ENCODE results near the gene PPM1B. TPM values are rescaled to one million over a fixed set of nuclear protein-coding genes. Genes with fewer than 3 reads are reported as not detected.

The PPM1B gene
- total RNA-seq, 1 donor from 2014 or later: 32.2 TPM

GRCh38 chr2:44184106-44184505 is 15.4 kb downstream of the PPM1B start:
- no peak for DNase-seq (ENCODE audit: extremely low spot score in 2 of 2)
- Histone ChIP-seq H3K9me3 (no peaks in the 10 kb centered on the region), H3K27ac (no peak overlapping the region), H3K4me3 (no peak overlapping the region), H3K4me1 (peaks cover 70% of the 10 kb centered on the region), H3K36me3 (no peaks in the 10 kb centered on the region), H3K27me3 (no peaks in the 10 kb centered on the region)
- TF ChIP-seq POLR2A (IDR thresholded peaks at IDR 0.05) (no peak), POLR2AphosphoS5 (IDR thresholded peaks at IDR 0.05; ENCODE audit: insufficient read depth in 1 of 2, low read depth in 1 of 2) (no peak), CTCF (IDR thresholded peaks at IDR 0.05) (no peak)
- intact Hi-C loops (cut with DNase I): no loop called here

GRCh38 chr2:44186810-44187209 is 18.1 kb downstream of the PPM1B start:
- H3K4me1 ChIP-seq: peaks cover 58% of the 10 kb centered on the region
- TF ChIP-seq CTCF (IDR thresholded peaks at IDR 0.05) (no peak), POLR2A (IDR thresholded peaks at IDR 0.05) (no peak), POLR2AphosphoS5 (IDR thresholded peaks at IDR 0.05; ENCODE audit: insufficient read depth in 1 of 2, low read depth in 1 of 2) (no peak)
- no peak for DNase-seq (ENCODE audit: extremely low spot score in 2 of 2)
- H3K27me3 ChIP-seq: no peaks in the 10 kb centered on the region
- no peaks in the 10 kb centered on the region for H3K9me3 ChIP-seq
- H3K36me3 ChIP-seq: no peaks in the 10 kb centered on the region
- intact Hi-C loops (cut with DNase I): no loop called here
- no peak overlapping the region for H3K27ac ChIP-seq
- H3K4me3 ChIP-seq: no peak overlapping the region

- TF ChIP-seq POLR2A (IDR thresholded peaks at IDR 0.05) (no peak), CTCF (IDR thresholded peaks at IDR 0.05) (no peak), POLR2AphosphoS5 (IDR thresholded peaks at IDR 0.05; ENCODE audit: insufficient read depth in 1 of 2, low read depth in 1 of 2) (no peak)
- Histone ChIP-seq H3K27ac (no peak overlapping the region), H3K4me1 (peaks cover 62% of the 10 kb centered on the region), H3K36me3 (no peaks in the 10 kb centered on the region), H3K4me3 (no peak overlapping the region), H3K27me3 (no peaks in the 10 kb centered on the region), H3K9me3 (no peaks in the 10 kb centered on the region)
- intact Hi-C loops (cut with DNase I): no loop called here
- DNase-seq (ENCODE audit: extremely low spot score in 2 of 2): no peak
Observed at GRCh38 chr2:44187251-44187650, 18.6 kb downstream of the PPM1B start.

- DNase-seq (ENCODE audit: extremely low spot score in 2 of 2): no peak
- Histone ChIP-seq H3K4me3 (no peak overlapping the region), H3K36me3 (no peaks in the 10 kb centered on the region), H3K27ac (no peak overlapping the region), H3K9me3 (no peaks in the 10 kb centered on the region), H3K27me3 (no peaks in the 10 kb centered on the region), H3K4me1 (peaks cover 58% of the 10 kb centered on the region)
- no peak for TF ChIP-seq POLR2A (IDR thresholded peaks at IDR 0.05)
- no peak for TF ChIP-seq POLR2AphosphoS5 (IDR thresholded peaks at IDR 0.05; ENCODE audit: insufficient read depth in 1 of 2, low read depth in 1 of 2)
- TF ChIP-seq CTCF (IDR thresholded peaks at IDR 0.05): no peak
- intact Hi-C loops (cut with DNase I): no loop called here
Observed at GRCh38 chr2:44188696-44189095, 20.0 kb downstream of the PPM1B start.

- H3K9me3 ChIP-seq: no peaks in the 10 kb centered on the region
- no peaks in the 10 kb centered on the region for H3K36me3 ChIP-seq
- TF ChIP-seq CTCF (IDR thresholded peaks at IDR 0.05) (no peak), POLR2AphosphoS5 (IDR thresholded peaks at IDR 0.05; ENCODE audit: insufficient read depth in 1 of 2, low read depth in 1 of 2) (no peak), POLR2A (IDR thresholded peaks at IDR 0.05) (no peak)
- intact Hi-C loops (cut with DNase I): no loop called here
- no peak overlapping the region for H3K4me3 ChIP-seq
- peaks cover 54% of the 10 kb centered on the region for H3K4me1 ChIP-seq
- DNase-seq (ENCODE audit: extremely low spot score in 2 of 2): no peak
- H3K27me3 ChIP-seq: no peaks in the 10 kb centered on the region
- no peak overlapping the region for H3K27ac ChIP-seq
Observed at GRCh38 chr2:44189104-44189503, 20.4 kb downstream of the PPM1B start.
